HS-5 (cell line): ENCODE data around the gene GNAT2.
A peak's percentile ranks its signal among the peaks of the same experiment; 100 is the strongest.

ENCODE experiments used
- DNase-seq: peaks from one replicate; pipeline ENCODE4 v3.0.0-alpha.2; 2012; ENCODE audit warnings: low read depth

Gene GNAT2

GRCh38 chr1:109610609-109611307 is 8.7 kb downstream of the GNAT2 start:
- peak; percentile 23 for DNase-seq

GRCh38 chr1:109609881-109610280 is 9.5 kb downstream of the GNAT2 start:
- no peak for DNase-seq

GRCh38 chr1:109605381-109605780 is 14.0 kb downstream of the GNAT2 start:
- DNase-seq = no peak

- DNase-seq = no peak
Observed at GRCh38 chr1:109603229-109603628, 16.2 kb downstream of the GNAT2 start.

GRCh38 chr1:109598655-109599054 is 20.8 kb downstream of the GNAT2 start:
- DNase-seq = no peak

- DNase-seq = no peak
Observed at GRCh38 chr1:109598156-109598555, 21.3 kb downstream of the GNAT2 start.

GRCh38 chr1:109595531-109595930 is 23.9 kb downstream of the GNAT2 start:
- DNase-seq = peak; percentile 29

GRCh38 chr1:109592916-109593315 is 26.5 kb downstream of the GNAT2 start:
- DNase-seq = no peak

- no peak for DNase-seq
Observed at GRCh38 chr1:109589679-109590078, 29.7 kb downstream of the GNAT2 start.

GRCh38 chr1:109589177-109589576 is 30.2 kb downstream of the GNAT2 start:
- DNase-seq = no peak

- no peak for DNase-seq
Observed at GRCh38 chr1:109586055-109586454, 33.4 kb downstream of the GNAT2 start.

- no peak for DNase-seq
Observed at GRCh38 chr1:109584766-109585165, 34.6 kb downstream of the GNAT2 start.

GRCh38 chr1:109582021-109582420 is 37.4 kb downstream of the GNAT2 start:
- DNase-seq = no peak

- DNase-seq = no peak
Observed at GRCh38 chr1:109579491-109579890, 39.9 kb downstream of the GNAT2 start.

- DNase-seq = no peak
Observed at GRCh38 chr1:109578947-109579443, 40.4 kb downstream of the GNAT2 start.

GRCh38 chr1:109573785-109574184 is 45.6 kb downstream of the GNAT2 start:
- DNase-seq = no peak

GRCh38 chr1:109570414-109570813 is 49.0 kb downstream of the GNAT2 start:
- no peak for DNase-seq

GRCh38 chr1:109569323-109569722 is 50.1 kb downstream of the GNAT2 start:
- no peak for DNase-seq

GRCh38 chr1:109567877-109568672 is 51.3 kb downstream of the GNAT2 start:
- DNase-seq = no peak

- DNase-seq = no peak
Observed at GRCh38 chr1:109566982-109567381, 52.4 kb downstream of the GNAT2 start.

GRCh38 chr1:109565241-109565640 is 54.2 kb downstream of the GNAT2 start:
- DNase-seq = no peak

- no peak for DNase-seq
Observed at GRCh38 chr1:109564194-109564878, 55.1 kb downstream of the GNAT2 start.

- no peak for DNase-seq
Observed at GRCh38 chr1:109559995-109560394, 59.4 kb downstream of the GNAT2 start.
